Hepatocyte (in vitro differentiated cells): ENCODE data around the gene PRDM16.

ENCODE experiments used
- EZH2 ChIP-seq: fragments of 200-600 bp; sonication (generic); IDR thresholded peaks from 2 replicates; pipeline ENCODE4 v1.6.1; 2016; ENCODE audit warnings: antibody characterized with exemption, mild to moderate bottlenecking, borderline replicate concordance
- EZH2phosphoT487 ChIP-seq: fragments of 200-600 bp; sonication (generic); IDR thresholded peaks from one replicate; pipeline ENCODE4 v1.6.1; 2018; ENCODE audit warnings: antibody characterized with exemption, mild to moderate bottlenecking, low read depth, moderate library complexity; ENCODE audit not compliant: unreplicated experiment, severe bottlenecking
- TF ChIP-seq, protein P1 (sequence below): fragments of 200-600 bp; sonication (generic); IDR thresholded peaks from 2 replicates; pipeline ENCODE4 v1.5.1; 2016; ENCODE audit warnings: antibody characterized with exemption, mild to moderate bottlenecking; ENCODE audit not compliant: poor library complexity

DNA sequence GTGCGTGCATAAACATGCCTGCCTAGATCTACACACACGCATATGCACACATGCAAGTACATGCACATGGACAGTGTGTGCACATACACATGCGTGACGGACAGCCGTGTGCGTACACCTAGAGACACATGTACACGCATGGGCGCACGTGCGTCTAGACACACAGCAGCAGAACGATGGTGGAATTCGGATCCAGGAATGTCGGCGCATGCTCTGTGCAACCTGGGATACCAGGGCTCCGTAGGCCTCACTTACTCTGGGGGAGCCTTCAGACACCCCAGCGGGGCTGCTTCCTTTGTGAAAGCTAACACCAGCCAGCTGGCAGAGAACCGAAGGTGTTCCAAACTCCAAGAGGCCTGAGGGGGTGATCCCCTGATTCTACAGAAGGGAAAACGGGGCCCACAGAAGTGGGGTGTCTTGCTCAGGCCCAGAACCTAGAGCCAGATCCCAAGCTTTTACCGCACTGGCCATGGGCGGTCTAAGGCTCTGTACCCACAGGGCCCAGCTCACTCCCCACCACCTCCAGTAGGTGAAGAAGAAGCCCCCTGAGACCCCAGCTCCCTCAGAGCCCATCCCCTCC lies 358.0 kb downstream of the PRDM16 start:
- TF ChIP-seq, protein P1, sequence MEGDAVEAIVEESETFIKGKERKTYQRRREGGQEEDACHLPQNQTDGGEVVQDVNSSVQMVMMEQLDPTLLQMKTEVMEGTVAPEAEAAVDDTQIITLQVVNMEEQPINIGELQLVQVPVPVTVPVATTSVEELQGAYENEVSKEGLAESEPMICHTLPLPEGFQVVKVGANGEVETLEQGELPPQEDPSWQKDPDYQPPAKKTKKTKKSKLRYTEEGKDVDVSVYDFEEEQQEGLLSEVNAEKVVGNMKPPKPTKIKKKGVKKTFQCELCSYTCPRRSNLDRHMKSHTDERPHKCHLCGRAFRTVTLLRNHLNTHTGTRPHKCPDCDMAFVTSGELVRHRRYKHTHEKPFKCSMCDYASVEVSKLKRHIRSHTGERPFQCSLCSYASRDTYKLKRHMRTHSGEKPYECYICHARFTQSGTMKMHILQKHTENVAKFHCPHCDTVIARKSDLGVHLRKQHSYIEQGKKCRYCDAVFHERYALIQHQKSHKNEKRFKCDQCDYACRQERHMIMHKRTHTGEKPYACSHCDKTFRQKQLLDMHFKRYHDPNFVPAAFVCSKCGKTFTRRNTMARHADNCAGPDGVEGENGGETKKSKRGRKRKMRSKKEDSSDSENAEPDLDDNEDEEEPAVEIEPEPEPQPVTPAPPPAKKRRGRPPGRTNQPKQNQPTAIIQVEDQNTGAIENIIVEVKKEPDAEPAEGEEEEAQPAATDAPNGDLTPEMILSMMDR: no peak
- TF ChIP-seq EZH2: no peak
- TF ChIP-seq EZH2phosphoT487: no peak
